ENCODE results near the gene NDFIP2. TPM values are rescaled to one million over a fixed set of nuclear protein-coding genes. Genes with fewer than 3 reads are reported as not detected.
A peak's percentile ranks its signal among the peaks of the same experiment; 100 is the strongest.

NDFIP2 gene
- total RNA-seq, 1 donor, result 41.0 TPM

DNA sequence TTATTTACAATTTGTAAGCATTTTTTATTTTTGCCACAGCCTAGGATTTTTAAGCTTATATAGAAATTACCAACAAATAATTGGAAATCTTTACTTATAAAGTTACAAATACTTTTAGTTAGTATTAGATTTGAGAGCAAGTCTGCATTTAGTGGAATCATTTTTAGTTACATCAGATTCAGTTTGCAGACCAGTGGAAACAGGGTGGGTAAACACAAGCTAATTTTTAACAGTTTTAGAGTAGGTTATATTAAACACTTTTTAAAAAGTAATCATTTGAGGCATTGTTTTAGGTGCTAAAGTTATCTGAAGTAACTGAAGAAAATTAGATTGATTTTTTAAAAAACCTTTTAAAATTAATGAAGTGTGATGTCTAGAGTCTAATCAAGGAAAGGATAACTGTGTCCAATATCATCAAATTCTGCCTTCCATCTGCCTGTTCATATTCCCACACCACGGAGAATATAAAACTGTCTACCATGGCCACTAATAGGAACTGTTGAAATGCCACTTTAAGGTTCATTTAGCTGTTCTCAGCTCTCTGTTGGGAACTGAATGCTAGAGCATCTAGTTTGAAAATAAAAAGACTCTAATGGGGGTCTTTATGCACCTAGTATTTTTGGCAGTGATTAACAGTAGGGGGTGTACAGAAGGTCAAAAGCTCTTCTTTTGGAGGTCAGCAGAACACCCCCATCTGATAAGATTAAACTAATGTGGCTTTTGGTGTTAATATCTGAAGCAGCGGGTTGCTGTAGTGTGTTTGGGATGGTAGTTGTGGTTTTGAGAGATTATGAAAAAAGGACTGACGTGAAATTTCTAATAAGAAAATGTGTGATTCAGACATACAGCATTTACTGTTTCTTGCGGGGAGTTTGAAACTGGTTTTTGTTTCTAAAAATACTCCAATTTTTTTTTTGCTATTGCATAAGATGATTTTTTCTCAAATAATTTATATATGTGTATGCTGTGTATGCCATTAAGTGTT, 66.5 kb downstream of the NDFIP2 start:
- no peak overlapping the region for H3K4me3 ChIP-seq (ENCODE audit: low read depth, low read length)
- no peak for DNase-seq (ENCODE audit: low read depth)
- TF ChIP-seq CTCF (IDR thresholded peaks at IDR 0.05; ENCODE audit: insufficient read depth, low read length), result no peak

DNA sequence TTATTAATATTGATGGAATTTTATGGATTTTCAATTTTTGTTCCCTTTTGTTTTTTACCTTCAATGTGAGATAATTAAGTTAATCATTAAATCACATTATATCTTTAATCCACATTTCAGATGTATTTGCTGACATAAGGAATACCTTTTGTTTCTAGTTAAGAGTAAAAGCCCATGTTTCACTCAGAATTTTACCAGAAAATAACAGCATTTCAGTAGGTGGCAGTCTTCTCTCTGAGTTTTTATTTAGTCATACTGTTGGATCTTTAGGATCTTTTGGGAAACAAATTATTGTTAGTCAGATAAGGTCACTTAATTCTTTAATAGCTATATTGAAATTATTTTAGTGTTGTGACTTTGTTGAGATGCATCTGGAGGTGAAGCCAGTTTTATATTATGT, 67.9 kb downstream of the NDFIP2 start:
- peak; percentile 49 for DNase-seq (ENCODE audit: low read depth)
- TF ChIP-seq CTCF (IDR thresholded peaks at IDR 0.05; ENCODE audit: insufficient read depth, low read length), result peak; percentile 51
- H3K4me3 ChIP-seq (ENCODE audit: low read depth, low read length), result no peak overlapping the region

DNA sequence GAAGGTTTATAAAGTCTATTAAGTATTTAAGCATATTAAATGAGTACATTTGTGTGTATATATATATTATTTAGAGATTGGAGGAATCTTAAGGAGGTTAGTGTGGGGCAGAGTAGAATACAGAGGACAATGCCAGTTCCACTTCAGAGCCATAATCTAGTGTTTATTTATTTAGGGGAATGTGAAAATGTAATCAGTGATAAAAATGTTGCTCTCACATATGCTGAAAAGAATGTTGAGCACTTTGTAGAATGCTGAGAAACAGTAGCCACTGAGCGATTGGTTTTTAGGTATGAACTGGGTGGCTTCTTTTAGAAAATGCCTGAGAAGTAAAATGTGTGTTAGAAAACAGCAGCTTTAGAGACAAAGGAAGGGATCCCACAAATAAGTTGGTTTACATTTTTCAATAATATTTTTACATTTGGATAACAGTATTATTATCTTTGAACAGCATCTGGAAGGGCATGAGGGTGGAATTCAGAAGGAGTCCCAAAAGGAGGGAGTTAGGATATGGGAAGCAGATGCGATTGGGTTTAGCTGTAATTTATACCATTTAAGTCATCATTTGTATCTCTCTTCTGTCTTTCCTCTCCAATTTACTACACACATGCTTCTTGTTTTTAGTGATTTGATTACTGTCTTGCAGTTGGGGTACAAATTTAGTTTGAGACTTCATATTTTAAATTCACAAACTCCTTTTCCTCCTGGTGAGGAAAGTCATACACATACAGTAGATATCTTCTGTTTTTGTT, 68.6 kb downstream of the NDFIP2 start:
- peak; percentile 35 for DNase-seq (ENCODE audit: low read depth)
- TF ChIP-seq CTCF (IDR thresholded peaks at IDR 0.05; ENCODE audit: insufficient read depth, low read length), result no peak
- no peak overlapping the region for H3K4me3 ChIP-seq (ENCODE audit: low read depth, low read length)

- no peak for DNase-seq (ENCODE audit: low read depth)
- TF ChIP-seq CTCF (IDR thresholded peaks at IDR 0.05; ENCODE audit: insufficient read depth, low read length), result no peak
- H3K4me3 ChIP-seq (ENCODE audit: low read depth, low read length), result no peak overlapping the region
These were observed 76.7 kb downstream of the NDFIP2 start for GRCh38 chr13:79557666-79558065.

DNA sequence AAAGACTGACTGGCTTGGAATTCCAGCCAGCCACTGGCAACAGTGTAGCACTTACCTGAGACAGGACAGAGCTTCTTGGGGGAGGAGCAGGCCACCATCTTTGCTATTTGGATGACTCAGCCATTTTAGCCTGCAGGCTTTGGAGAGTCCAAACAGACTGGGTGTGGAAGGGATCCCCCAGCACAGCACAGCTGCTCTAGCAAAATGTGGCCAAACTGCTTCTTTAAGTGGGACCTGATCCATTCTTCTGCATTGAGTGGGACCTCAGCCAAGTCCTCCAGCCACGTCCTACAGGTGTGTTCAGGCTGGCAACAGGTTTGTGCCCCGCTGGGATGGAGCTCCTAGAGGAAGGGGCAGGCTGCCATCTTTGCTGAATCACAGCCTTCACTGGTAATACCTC, 80.0 kb downstream of the NDFIP2 start:
- no peak for TF ChIP-seq CTCF (IDR thresholded peaks at IDR 0.05; ENCODE audit: insufficient read depth, low read length)
- no peak overlapping the region for H3K4me3 ChIP-seq (ENCODE audit: low read depth, low read length)
- DNase-seq (ENCODE audit: low read depth), result no peak

- TF ChIP-seq CTCF (IDR thresholded peaks at IDR 0.05; ENCODE audit: insufficient read depth, low read length), result no peak
- DNase-seq (ENCODE audit: low read depth), result no peak
- no peak overlapping the region for H3K4me3 ChIP-seq (ENCODE audit: low read depth, low read length)
These were observed 81.6 kb downstream of the NDFIP2 start for GRCh38 chr13:79562557-79562956.
